Suprapubic skin (tissue), 4 donors: ENCODE data around the gene SMOC2. TPM values are rescaled to one million over a fixed set of nuclear protein-coding genes. Genes with fewer than 3 reads are reported as not detected.

Experiments used
- DNase-seq, 2 donors: peaks; one replicate each; pipeline ENCODE4 v3.0.0-alpha.2; 2019; ENCODE audit warnings: low spot score in 2 of 2
- H3K27ac ChIP-seq: fragments of 200-600 bp; sonication (generic); one replicate; pipeline ENCODE4 v1.5.1; 2019
- H3K27me3 ChIP-seq: fragments of 200-600 bp; sonication (generic); one replicate; pipeline ENCODE4 v1.5.1; 2019
- H3K36me3 ChIP-seq: fragments of 200-600 bp; sonication (generic); one replicate; pipeline ENCODE4 v1.5.1; 2019
- H3K4me1 ChIP-seq: fragments of 200-600 bp; sonication (generic); one replicate; pipeline ENCODE4 v1.5.1; 2019
- H3K4me3 ChIP-seq: fragments of 200-600 bp; sonication (generic); one replicate; pipeline ENCODE4 v1.5.1; 2019; ENCODE audit warnings: mild to moderate bottlenecking
- H3K9me3 ChIP-seq: fragments of 200-600 bp; sonication (generic); one replicate; pipeline ENCODE4 v1.5.1; 2019
- CTCF ChIP-seq, 2 donors: fragments of 200-600 bp in 1 of 2; fragments of 450-650 bp in 1 of 2; sonication (generic) in 1 of 2; IDR thresholded peaks; one replicate each; pipeline ENCODE4 v1.5.1; 2016 to 2019; ENCODE audit warnings: antibody characterized with exemption in 2 of 2, mild to moderate bottlenecking in 1 of 2, moderate library complexity in 1 of 2
- EP300 ChIP-seq: sonication (generic); formaldehyde crosslinking; IDR thresholded peaks from one replicate; pipeline ENCODE4 v1.6.1; 2017; ENCODE audit warnings: antibody characterized with exemption
- POLR2A ChIP-seq, 2 donors: fragments of 450-650 bp; IDR thresholded peaks; one replicate each; pipeline ENCODE4 v1.6.1; 2017; ENCODE audit warnings: antibody characterized with exemption in 2 of 2, mild to moderate bottlenecking in 2 of 2, moderate library complexity in 2 of 2
- POLR2AphosphoS5 ChIP-seq, 3 donors: sonication (generic); formaldehyde crosslinking; IDR thresholded peaks; one replicate each; pipeline ENCODE4 v1.6.1; 2017; ENCODE audit warnings: antibody characterized with exemption in 3 of 3
- WGBS: methylation state at CpG from one replicate; pipeline ENCODE4 v1.1.5; 2018; 5-methylcytosine and 5-hydroxymethylcytosine counted together
- total RNA-seq, 4 donors: library from RNA; depleted of rRNA; stranded (reverse); fragments of >200 nt; gene quantifications; one replicate each; pipeline ENCODE4 v1.1.0, GENCODE V29; 2016

Gene SMOC2
- total RNA-seq, 4 donors from 2014 or later, result 16.2 to 22.9 (median 18.8) TPM

GRCh38 chr6:168641446-168641845 lies 200.5 kb downstream of the SMOC2 start:
- H3K36me3 ChIP-seq, result no peaks in the 10 kb centered on the region
- no peak for DNase-seq
- WGBS, result 69% methylated on average over 5 of the region's 5 CpGs

GRCh38 chr6:168643401-168643800 lies 202.4 kb downstream of the SMOC2 start:
- H3K4me3 ChIP-seq, result no peak overlapping the region
- peaks cover 3% of the 10 kb centered on the region for H3K4me1 ChIP-seq
- no peaks in the 10 kb centered on the region for H3K27me3 ChIP-seq
- WGBS, result 96% methylated on average over 8 of the region's 10 CpGs
- no peak overlapping the region for H3K27ac ChIP-seq
- TF ChIP-seq CTCF (IDR thresholded peaks at IDR 0.05) (no peak), POLR2A (IDR thresholded peaks at IDR 0.05) (no peak), EP300 (no peak), POLR2AphosphoS5 (IDR thresholded peaks at IDR 0.05) (no peak)
- H3K36me3 ChIP-seq, result no peaks in the 10 kb centered on the region
- no peak for DNase-seq
- no peaks in the 10 kb centered on the region for H3K9me3 ChIP-seq

More at GRCh38 chr6:168641446-168641845, 200.5 kb downstream of the SMOC2 start:
- no peak overlapping the region for H3K27ac ChIP-seq
- peaks cover 3% of the 10 kb centered on the region for H3K4me1 ChIP-seq
- no peaks in the 10 kb centered on the region for H3K27me3 ChIP-seq
- no peaks in the 10 kb centered on the region for H3K9me3 ChIP-seq
- no peak overlapping the region for H3K4me3 ChIP-seq
- TF ChIP-seq POLR2AphosphoS5 (IDR thresholded peaks at IDR 0.05), result no peak
- no peak for TF ChIP-seq CTCF (IDR thresholded peaks at IDR 0.05)
- TF ChIP-seq POLR2A (IDR thresholded peaks at IDR 0.05), result no peak
- TF ChIP-seq EP300, result no peak

- TF ChIP-seq EP300 (no peak), POLR2AphosphoS5 (IDR thresholded peaks at IDR 0.05) (no peak), POLR2A (IDR thresholded peaks at IDR 0.05) (no peak), CTCF (IDR thresholded peaks at IDR 0.05) (no peak)
- 82% methylated on average over 7 of the region's 9 CpGs for whole genome bisulfite sequencing
- peaks cover 4% of the 10 kb centered on the region for H3K27me3 ChIP-seq
- peaks cover 3% of the 10 kb centered on the region for H3K4me1 ChIP-seq
- no peak for DNase-seq
- H3K27ac ChIP-seq, result no peak overlapping the region
- H3K9me3 ChIP-seq, result no peaks in the 10 kb centered on the region
- no peak overlapping the region for H3K4me3 ChIP-seq
- H3K36me3 ChIP-seq, result no peaks in the 10 kb centered on the region
Measured at GRCh38 chr6:168645326-168645725, 204.3 kb downstream of the SMOC2 start.

- H3K9me3 ChIP-seq, result no peaks in the 10 kb centered on the region
- no peak overlapping the region for H3K27ac ChIP-seq
- 76% methylated on average over 14 of the region's 14 CpGs for WGBS
- no peak for DNase-seq
- H3K4me3 ChIP-seq, result no peak overlapping the region
- no peaks in the 10 kb centered on the region for H3K4me1 ChIP-seq
- no peaks in the 10 kb centered on the region for H3K36me3 ChIP-seq
- TF ChIP-seq EP300, result no peak
- TF ChIP-seq POLR2A (IDR thresholded peaks at IDR 0.05), result no peak
- TF ChIP-seq POLR2AphosphoS5 (IDR thresholded peaks at IDR 0.05), result no peak
- TF ChIP-seq CTCF (IDR thresholded peaks at IDR 0.05), result no peak
- H3K27me3 ChIP-seq, result peaks cover 4% of the 10 kb centered on the region
Measured at GRCh38 chr6:168647271-168647670, 206.3 kb downstream of the SMOC2 start.

GRCh38 chr6:168648240-168649125 lies 207.5 kb downstream of the SMOC2 start:
- DNase-seq, result no peak
- H3K4me3 ChIP-seq, result no peak overlapping the region
- WGBS, result 39% methylated on average over 24 of the region's 30 CpGs
- no peaks in the 10 kb centered on the region for H3K4me1 ChIP-seq
- no peak for TF ChIP-seq POLR2AphosphoS5 (IDR thresholded peaks at IDR 0.05)
- no peak for TF ChIP-seq EP300
- TF ChIP-seq POLR2A (IDR thresholded peaks at IDR 0.05), result no peak
- TF ChIP-seq CTCF (IDR thresholded peaks at IDR 0.05), result no peak
- H3K27ac ChIP-seq, result no peak overlapping the region
- no peaks in the 10 kb centered on the region for H3K9me3 ChIP-seq
- no peaks in the 10 kb centered on the region for H3K36me3 ChIP-seq
- H3K27me3 ChIP-seq, result peaks cover 4% of the 10 kb centered on the region
